Natural killer cell treated with Interleukin-12 subunit alpha and Interleukin-12 subunit beta and Interleukin-15 and Interleukin-18, amount 100 ng/mL, for 72 hours (primary cell): ENCODE data around the gene ITGA8. TPM values are rescaled to one million over a fixed set of nuclear protein-coding genes. Genes with fewer than 3 reads are reported as not detected.
"Not testable (repeated sequence)": the region's sequence is repeated elsewhere in the genome, so short reads cannot be mapped to it uniquely, and the experiment has no call there.

Source experiments
- ATAC-seq, 2 donors: fragments of 150-1000 bp; cut with Tn5 transposase in 1 of 2; sonication (Bioruptor Pico), chemical (Tn5 transposase) in 1 of 2; 2 replicates each; pipeline ENCODE4 v1.10.0; 2021
- DNase-seq: peaks from one replicate; pipeline ENCODE4 v3.0.0; 2022; ENCODE audit warnings: low spot score
- H3K27ac Mint-ChIP-seq, 2 donors: 1 replicate in 1 of 2; 2 replicates in 1 of 2; pipeline ENCODE4 v1.8.0; 2022; ENCODE audit warnings: mixed read lengths in 2 of 2, mild to moderate bottlenecking in 1 of 2, moderate library complexity in 1 of 2
- H3K27me3 Mint-ChIP-seq, 2 donors: 1 replicate in 1 of 2; 2 replicates in 1 of 2; pipeline ENCODE4 v1.8.0; 2022; ENCODE audit warnings: mixed read lengths in 2 of 2
- H3K36me3 Mint-ChIP-seq: one replicate; pipeline ENCODE4 v1.8.0; 2022; ENCODE audit warnings: mixed read lengths
- H3K4me1 Mint-ChIP-seq, 2 donors: 1 replicate in 1 of 2; 2 replicates in 1 of 2; pipeline ENCODE4 v1.8.0; 2022; ENCODE audit warnings: low read depth in 2 of 2, mixed read lengths in 2 of 2, mild to moderate bottlenecking in 1 of 2
- H3K4me3 Mint-ChIP-seq: one replicate; pipeline ENCODE4 v1.8.0; 2022; ENCODE audit warnings: mixed read lengths
- H3K9me3 Mint-ChIP-seq: 2 replicates; pipeline ENCODE4 v1.8.0; 2022; ENCODE audit warnings: mixed read lengths
- total RNA-seq, 2 donors: library from RNA; stranded (reverse); gene quantifications; one replicate each; pipeline ENCODE4 v1.2.3, GENCODE V29; 2022

Gene ITGA8
- total RNA-seq, 2 donors from 2014 or later = not detected

- Mint-ChIP-seq H3K27ac (no peak overlapping the region), H3K4me1 (no peaks in the 10 kb centered on the region), H3K9me3 (no peaks in the 10 kb centered on the region), H3K27me3 (peaks cover 0 to 3% of the 10 kb centered on the region in 2 donors), H3K4me3 (no peak overlapping the region), H3K36me3 (no peaks in the 10 kb centered on the region)
- DNase-seq (no peak), ATAC-seq (no peak)
These were observed 180.5 kb downstream of the ITGA8 start for GRCh38 chr10:15539262-15539661.

GRCh38 chr10:15534928-15535538 is 184.7 kb downstream of the ITGA8 start:
- H3K4me1 Mint-ChIP-seq, H3K36me3 Mint-ChIP-seq, H3K9me3 Mint-ChIP-seq, DNase-seq, H3K27ac Mint-ChIP-seq, ATAC-seq, H3K4me3 Mint-ChIP-seq, H3K27me3 Mint-ChIP-seq: not testable (repeated sequence)

- Mint-ChIP-seq H3K27me3 (peaks cover 0 to 19% of the 10 kb centered on the region in 2 donors), H3K9me3 (no peaks in the 10 kb centered on the region), H3K36me3 (no peaks in the 10 kb centered on the region), H3K4me3 (no peak overlapping the region), H3K27ac (no peak overlapping the region), H3K4me1 (no peaks in the 10 kb centered on the region)
- ATAC-seq (no peak), DNase-seq (no peak)
These were observed 187.6 kb downstream of the ITGA8 start for GRCh38 chr10:15531927-15532722.

GRCh38 chr10:15528859-15529239 is 190.9 kb downstream of the ITGA8 start:
- Mint-ChIP-seq H3K4me1 (no peaks in the 10 kb centered on the region), H3K4me3 (no peak overlapping the region), H3K27me3 (peaks cover 0 to 13% of the 10 kb centered on the region in 2 donors), H3K9me3 (no peaks in the 10 kb centered on the region), H3K36me3 (no peaks in the 10 kb centered on the region), H3K27ac (no peak overlapping the region)
- no peak for ATAC-seq
- no peak for DNase-seq

- Mint-ChIP-seq H3K27ac (no peak overlapping the region), H3K9me3 (no peaks in the 10 kb centered on the region), H3K4me1 (no peaks in the 10 kb centered on the region), H3K27me3 (peaks cover 0 to 13% of the 10 kb centered on the region in 2 donors), H3K36me3 (no peaks in the 10 kb centered on the region), H3K4me3 (no peak overlapping the region)
- DNase-seq (no peak), ATAC-seq (no peak)
These were observed 193.0 kb downstream of the ITGA8 start for GRCh38 chr10:15526754-15527153.

- no peaks in the 10 kb centered on the region for H3K4me1 Mint-ChIP-seq
- H3K27me3 Mint-ChIP-seq = peaks cover 0 to 7% of the 10 kb centered on the region in 2 donors
- H3K36me3 Mint-ChIP-seq = no peaks in the 10 kb centered on the region
- no peak overlapping the region for H3K4me3 Mint-ChIP-seq
- H3K9me3 Mint-ChIP-seq = no peaks in the 10 kb centered on the region
- DNase-seq (no peak), ATAC-seq (no peak)
- no peak overlapping the region for H3K27ac Mint-ChIP-seq
These were observed 198.3 kb downstream of the ITGA8 start for GRCh38 chr10:15521328-15521903.

- Mint-ChIP-seq H3K4me1 (no peaks in the 10 kb centered on the region), H3K4me3 (no peak overlapping the region), H3K27me3 (peaks cover 0 to 7% of the 10 kb centered on the region in 2 donors), H3K9me3 (no peaks in the 10 kb centered on the region), H3K27ac (no peak overlapping the region), H3K36me3 (no peaks in the 10 kb centered on the region)
- DNase-seq (no peak), ATAC-seq (no peak)
These were observed 201.5 kb downstream of the ITGA8 start for GRCh38 chr10:15518250-15518649.

GRCh38 chr10:15516256-15517085 is 203.3 kb downstream of the ITGA8 start:
- H3K4me3 Mint-ChIP-seq = no peak overlapping the region
- peaks cover 2 to 6% of the 10 kb centered on the region in 2 donors for H3K27me3 Mint-ChIP-seq
- no peaks in the 10 kb centered on the region for H3K4me1 Mint-ChIP-seq
- no peak overlapping the region for H3K27ac Mint-ChIP-seq
- no peaks in the 10 kb centered on the region for H3K9me3 Mint-ChIP-seq
- ATAC-seq = no peak
- no peak for DNase-seq
- H3K36me3 Mint-ChIP-seq = no peaks in the 10 kb centered on the region

- Mint-ChIP-seq H3K27ac (no peak overlapping the region), H3K9me3 (no peaks in the 10 kb centered on the region), H3K4me1 (no peaks in the 10 kb centered on the region), H3K4me3 (no peak overlapping the region), H3K27me3 (peaks cover 0 to 4% of the 10 kb centered on the region in 2 donors), H3K36me3 (no peaks in the 10 kb centered on the region)
- no peak for DNase-seq
- no peak for ATAC-seq
These were observed 204.5 kb downstream of the ITGA8 start for GRCh38 chr10:15515202-15515601.

GRCh38 chr10:15510963-15511362 is 208.8 kb downstream of the ITGA8 start:
- H3K4me1 Mint-ChIP-seq = no peaks in the 10 kb centered on the region
- DNase-seq = no peak
- peaks cover 9 to 12% of the 10 kb centered on the region in 2 donors for H3K27me3 Mint-ChIP-seq
- no peak overlapping the region for H3K4me3 Mint-ChIP-seq
- H3K27ac Mint-ChIP-seq = no peak overlapping the region
- H3K9me3 Mint-ChIP-seq = no peaks in the 10 kb centered on the region
- no peaks in the 10 kb centered on the region for H3K36me3 Mint-ChIP-seq
- no peak for ATAC-seq

- no peak for ATAC-seq
- no peak for DNase-seq
- Mint-ChIP-seq H3K4me1 (no peaks in the 10 kb centered on the region), H3K27me3 (peaks cover 25 to 27% of the 10 kb centered on the region in 2 donors), H3K4me3 (no peak overlapping the region), H3K36me3 (no peaks in the 10 kb centered on the region), H3K9me3 (no peaks in the 10 kb centered on the region), H3K27ac (no peak overlapping the region)
These were observed 214.4 kb downstream of the ITGA8 start for GRCh38 chr10:15505329-15505728.

- H3K27me3 Mint-ChIP-seq = peaks cover 25 to 27% of the 10 kb centered on the region in 2 donors
- no peaks in the 10 kb centered on the region for H3K36me3 Mint-ChIP-seq
- ATAC-seq (no peak), DNase-seq (no peak)
- H3K4me3 Mint-ChIP-seq = no peak overlapping the region
- no peaks in the 10 kb centered on the region for H3K4me1 Mint-ChIP-seq
- no peaks in the 10 kb centered on the region for H3K9me3 Mint-ChIP-seq
- no peak overlapping the region for H3K27ac Mint-ChIP-seq
These were observed 215.5 kb downstream of the ITGA8 start for GRCh38 chr10:15504101-15504840.

GRCh38 chr10:15494850-15495506 is 224.7 kb downstream of the ITGA8 start:
- H3K9me3 Mint-ChIP-seq = no peaks in the 10 kb centered on the region
- no peaks in the 10 kb centered on the region for H3K4me1 Mint-ChIP-seq
- no peaks in the 10 kb centered on the region for H3K36me3 Mint-ChIP-seq
- no peak overlapping the region for H3K4me3 Mint-ChIP-seq
- no peak overlapping the region for H3K27ac Mint-ChIP-seq
- peaks cover 8 to 20% of the 10 kb centered on the region in 2 donors for H3K27me3 Mint-ChIP-seq
- DNase-seq (no peak), ATAC-seq (no peak)
